HL-60/S4 treated with retinoic acid at 250 ng/mL for 4 days and 3 days (cell line): ENCODE results near the gene BRD9.
"Not testable (repeated sequence)": the region's sequence is repeated elsewhere in the genome, so short reads cannot be mapped to it uniquely, and the experiment has no call there.

ENCODE experiments used
- in situ Hi-C: fragments of 300-500 bp; cut with MboI; formaldehyde crosslinking; loops from 2 replicates; pipeline ENCODE4 v1.7.0; 2022; ENCODE audit warnings: low sequenced_read_pairs

BRD9 gene

DNA sequence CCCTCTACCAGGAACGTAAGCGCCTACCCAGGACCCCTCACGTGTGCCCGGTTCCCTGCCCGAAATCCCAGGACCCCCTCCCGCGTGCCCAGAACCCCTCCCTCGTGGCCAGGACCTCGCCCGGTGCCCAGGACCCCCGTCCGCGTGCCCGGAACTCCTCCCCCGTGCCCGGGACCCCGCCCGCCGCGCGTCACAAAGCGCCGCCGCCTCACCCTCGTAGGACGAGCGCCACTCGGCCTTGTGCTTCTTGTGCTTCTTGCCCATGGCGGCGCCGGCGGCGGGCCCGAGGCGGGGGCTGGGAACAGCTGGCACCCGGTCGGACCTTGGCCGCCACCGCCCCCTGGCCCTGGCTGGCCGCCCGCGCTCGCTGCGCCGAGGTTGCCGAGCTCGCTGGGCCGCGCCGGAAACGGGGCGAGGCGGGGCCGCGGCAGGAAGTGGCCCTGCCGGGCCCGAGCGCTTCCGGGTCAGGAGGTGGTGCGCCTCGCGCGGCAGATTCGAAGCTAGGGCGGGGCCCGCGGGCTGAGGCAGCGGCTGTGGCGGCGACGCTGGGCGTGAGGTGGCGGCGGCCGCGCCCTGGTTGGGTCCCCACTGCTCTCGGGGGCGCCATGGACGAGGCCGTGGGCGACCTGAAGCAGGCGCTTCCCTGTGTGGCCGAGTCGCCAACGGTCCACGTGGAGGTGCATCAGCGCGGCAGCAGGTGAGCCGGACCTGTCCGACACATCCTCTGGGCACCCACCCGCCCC lies at the start of gene BRD9, which contains the start of gene TRIP13:
BRD9 (minus strand) TSS at position 408 of the 743 bp plus-strand sequence; CDS start at position 264, 144 bp downstream.
TRIP13 (plus strand) TSS at position 491 of the 743 bp plus-strand sequence; CDS start at position 606, 115 bp downstream.
- in situ Hi-C loops: no loop called here

DNA sequence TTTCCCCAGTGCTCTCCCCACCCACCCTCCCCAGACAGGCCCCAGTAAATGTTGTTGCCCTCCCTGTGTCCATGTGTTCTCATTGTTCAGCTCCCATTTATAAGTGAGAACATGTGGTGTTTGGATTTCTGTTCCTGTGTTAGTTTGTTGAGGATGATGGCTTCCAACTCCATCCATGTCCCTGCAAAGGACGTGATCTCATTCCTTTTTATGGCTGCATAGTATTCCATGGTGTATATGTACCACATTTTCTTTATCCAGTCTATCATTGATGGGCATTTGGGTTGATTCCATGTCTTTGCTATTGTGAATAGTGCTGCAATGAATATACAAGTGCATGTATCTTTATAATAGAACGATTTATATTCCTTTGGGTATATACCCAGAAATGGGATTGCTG lies 48.1 kb upstream of the BRD9 start:
- in situ Hi-C loops: not testable (repeated sequence)

DNA sequence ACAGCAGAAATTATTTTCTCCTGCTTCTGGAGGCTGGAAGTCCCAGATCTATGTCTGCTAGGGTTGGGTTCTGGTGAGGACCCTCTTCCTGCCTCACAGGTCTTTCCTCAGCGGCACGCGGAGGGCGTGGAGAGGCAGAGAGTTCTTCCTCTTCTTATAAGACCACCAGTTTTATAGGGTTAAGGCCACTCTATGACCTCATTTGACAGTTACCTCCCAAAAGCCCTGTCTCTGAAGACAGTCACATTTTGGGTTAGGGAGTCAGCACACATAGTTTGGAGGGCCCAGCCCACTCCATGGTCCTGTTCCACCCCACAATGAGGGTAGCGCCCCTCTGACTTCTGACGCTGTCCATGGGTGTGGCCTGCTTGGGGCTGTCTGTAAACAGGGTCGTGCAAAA lies 46.8 kb upstream of the BRD9 start:
- in situ Hi-C loops: no loop called here

DNA sequence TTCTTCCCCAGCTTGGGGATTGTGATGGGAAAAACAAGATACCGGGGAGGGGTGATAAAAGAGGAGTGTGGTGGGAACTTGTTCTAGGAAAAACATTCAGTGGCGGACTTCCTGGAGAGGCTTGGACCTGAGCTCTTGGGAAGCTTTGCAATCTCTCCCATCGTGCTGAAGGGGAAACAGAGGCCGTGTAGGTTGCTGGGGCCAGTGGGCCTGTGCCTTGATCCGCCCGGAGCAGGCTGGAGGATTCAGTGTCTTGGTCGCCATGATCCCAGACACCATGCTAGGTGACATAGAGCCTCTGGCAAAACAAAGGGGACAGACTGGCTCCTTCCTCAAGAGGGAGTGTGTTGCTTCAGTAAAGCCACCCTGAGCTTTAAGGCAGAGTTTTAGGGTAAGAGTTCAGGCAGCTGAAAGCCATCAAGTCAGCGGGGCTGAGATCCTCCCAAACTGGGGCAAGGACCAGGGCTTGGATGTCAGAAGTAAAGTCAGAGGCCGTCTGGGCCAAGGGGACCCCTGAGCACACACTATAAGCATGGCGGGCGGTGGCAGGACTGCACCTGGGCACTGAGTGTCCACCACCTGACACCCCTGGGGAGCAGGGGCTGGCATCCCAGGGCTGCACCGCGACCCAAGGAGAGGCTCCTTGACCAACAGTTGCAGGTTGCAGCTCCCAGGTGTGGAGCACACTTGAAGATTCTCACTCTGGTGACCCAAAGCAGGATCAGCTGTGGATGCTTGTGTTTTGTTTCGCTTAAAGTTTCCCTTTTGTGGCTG lies 44.7 kb upstream of the BRD9 start:
- in situ Hi-C loops: no loop called here

DNA sequence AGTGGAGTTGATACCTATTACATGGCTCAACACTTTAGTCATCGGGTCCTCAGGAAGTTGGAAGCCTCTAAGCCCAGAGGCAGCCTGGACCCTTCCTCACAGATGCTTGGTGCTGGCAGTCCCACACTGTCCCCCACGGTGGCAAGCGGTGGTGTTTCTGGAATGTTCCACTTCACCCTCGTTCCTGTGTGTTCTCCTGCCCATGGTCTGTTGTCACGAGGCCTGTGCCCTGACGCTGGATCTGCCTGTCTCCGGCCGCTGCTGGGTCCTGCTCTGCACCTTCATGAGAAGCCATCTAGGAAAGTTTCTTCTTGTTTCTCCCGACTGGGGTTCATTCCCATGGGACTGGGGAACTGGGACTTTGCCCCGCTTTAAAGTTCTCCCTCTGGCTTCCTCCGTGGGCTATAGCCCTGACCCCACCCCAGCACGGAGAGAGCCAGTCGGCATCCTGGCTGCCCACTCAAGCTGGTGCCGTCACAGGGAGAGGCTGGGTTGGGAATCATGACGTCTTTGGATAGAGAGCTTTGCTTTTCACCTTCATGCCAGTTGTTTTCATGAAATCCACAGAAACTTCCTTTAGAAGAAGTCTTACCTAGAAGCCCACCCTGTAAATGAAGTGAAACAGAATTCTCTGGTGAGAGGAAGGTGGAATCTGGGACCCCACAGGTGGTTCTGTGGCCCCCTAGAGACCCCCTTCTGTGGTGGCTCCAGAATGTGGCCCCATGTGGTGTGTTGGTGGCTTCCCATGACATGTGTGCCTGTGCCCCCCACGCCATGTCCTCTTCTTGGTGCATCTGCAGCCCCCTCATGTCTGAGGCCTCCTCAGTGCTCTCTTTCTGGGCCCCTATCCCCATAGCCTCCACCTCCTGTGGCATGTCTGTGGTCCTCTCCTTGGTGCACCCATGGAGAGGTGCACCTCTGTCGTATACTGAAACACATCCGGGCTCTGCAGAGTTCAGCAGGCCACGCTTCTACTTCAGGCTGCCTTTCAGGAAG lies 43.8 kb upstream of the BRD9 start:
- in situ Hi-C loops: no loop called here

DNA sequence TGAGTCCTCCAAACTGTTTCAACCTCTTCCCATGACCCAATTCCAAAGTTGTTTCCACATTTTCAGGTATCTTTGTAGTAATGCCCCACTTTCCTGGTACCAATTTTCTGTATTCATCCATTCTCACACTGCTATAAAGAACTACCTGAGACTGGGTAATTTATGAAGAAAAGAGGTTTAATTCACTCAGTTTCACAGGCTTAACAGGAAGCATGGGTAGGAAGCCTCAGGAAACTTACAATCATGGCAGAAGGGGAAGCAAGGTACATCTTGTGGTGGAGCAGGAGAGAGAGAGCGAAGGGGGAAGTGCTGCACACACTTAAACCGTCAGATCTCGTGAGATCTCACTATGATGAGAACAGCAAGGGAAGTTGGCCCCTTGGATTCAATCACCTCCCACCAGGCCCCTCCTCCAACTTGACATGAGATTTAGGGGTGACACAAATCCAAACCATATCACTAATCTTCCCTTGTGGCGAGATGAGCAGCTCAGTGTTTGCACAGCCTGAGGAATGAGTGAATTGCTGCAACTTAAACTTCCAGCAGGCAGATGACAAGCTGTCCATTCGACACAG lies 43.0 kb upstream of the BRD9 start:
- in situ Hi-C loops: no loop called here

DNA sequence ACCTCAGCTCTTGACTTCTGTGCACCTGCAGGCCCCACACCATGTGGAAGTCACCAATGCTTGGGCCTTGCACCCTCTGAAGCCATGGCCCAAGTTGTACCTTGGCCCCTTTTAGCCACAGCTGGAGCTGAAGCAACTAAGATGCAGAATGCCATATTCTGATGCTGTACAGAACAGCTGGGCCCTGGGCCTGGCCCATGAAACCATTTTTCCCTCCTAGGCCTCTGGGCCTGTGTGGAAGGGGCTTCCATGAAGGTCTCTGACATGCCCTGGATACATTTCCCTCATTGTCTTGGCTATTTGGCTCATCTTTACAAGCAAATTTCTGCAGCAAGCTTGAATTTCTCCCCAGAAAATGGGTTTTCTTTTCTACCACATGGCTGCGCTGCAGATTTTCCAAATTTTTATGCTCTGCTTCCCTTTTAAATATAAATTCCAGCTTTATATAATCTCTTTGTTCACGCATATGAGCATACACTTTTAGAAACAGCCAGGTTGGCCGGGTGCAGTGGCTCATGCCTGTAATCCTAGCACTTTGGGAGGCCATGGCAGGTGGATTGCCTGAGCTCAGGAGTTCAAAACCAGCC lies 41.9 kb upstream of the BRD9 start:
- in situ Hi-C loops: not testable (repeated sequence)

DNA sequence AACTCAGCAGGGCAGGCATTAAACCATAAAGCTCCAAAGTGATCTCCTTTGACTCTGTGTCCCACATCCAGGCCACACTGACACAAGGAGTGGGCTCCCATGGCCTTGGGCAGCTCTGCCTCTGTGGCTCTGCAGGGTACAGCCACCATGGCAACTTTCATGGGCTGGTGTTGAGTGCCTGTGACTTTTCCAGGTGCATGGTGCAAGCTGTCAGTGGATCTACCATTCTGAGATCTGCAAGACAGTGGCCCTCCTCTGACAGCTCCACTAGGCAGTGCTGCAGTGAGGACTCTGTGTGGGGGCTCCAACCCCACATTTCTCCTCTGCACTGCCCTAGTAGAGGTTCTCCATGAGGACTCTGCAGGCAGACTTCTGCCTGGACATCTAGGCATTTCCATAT lies 41.4 kb upstream of the BRD9 start:
- in situ Hi-C loops: not testable (repeated sequence)

DNA sequence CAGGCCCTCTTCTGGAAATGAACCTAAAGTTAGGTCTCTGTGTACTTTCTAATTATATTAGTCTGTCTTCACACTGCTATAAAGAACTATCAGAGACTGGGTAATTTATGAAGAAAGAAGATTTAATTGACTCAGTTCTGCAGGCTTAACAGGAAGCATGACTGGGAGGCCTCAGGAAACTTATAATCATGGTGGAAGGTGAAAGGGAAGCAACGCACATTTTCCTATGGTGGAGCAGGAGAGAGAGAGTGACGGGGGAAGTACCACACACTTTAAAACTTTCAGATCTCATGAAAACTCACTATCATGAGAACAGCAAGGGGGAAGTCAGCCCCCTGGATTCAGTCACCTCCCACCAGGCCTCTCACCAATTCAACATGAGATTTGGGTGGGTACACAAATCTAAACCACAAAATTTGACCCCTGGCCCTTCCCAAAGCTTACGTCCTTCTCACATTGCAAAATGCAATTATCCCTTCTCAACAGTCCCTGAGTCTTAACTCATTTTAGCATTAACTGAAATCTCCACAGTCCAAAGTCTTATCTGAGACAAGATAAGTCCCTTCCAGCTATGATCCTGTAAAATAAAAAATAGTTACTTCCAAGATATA lies 40.8 kb upstream of the BRD9 start:
- in situ Hi-C loops: no loop called here

DNA sequence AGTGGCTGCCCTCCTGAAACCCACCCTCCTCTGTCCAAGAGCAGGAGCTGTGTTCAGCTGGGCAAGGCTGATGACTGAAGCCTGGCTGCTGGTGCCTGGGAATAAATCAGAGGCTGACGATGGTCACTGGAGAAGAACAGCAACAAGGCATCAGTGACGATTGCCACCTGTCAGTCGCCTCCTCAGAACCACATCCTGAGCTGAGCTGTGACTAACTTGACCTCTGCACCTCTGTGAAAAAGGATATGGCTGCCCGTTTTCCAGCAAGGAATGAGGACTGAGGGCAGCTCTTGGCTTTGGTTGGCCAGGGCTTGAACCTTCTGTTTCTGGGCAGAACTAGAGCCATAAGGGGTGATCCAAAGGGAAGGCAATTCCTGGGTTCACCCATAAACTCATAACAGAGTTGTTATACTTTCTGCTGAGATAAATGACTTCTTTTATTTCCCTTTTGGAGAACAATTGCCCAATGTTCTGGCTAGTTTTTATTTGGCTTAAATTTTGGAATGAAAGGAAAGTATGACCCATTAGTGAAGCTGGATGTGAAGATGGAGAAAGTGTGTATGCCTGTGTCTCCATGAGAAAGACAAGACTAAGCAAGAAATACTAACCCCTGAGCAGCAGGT lies 40.1 kb upstream of the BRD9 start:
- in situ Hi-C loops: no loop called here

DNA sequence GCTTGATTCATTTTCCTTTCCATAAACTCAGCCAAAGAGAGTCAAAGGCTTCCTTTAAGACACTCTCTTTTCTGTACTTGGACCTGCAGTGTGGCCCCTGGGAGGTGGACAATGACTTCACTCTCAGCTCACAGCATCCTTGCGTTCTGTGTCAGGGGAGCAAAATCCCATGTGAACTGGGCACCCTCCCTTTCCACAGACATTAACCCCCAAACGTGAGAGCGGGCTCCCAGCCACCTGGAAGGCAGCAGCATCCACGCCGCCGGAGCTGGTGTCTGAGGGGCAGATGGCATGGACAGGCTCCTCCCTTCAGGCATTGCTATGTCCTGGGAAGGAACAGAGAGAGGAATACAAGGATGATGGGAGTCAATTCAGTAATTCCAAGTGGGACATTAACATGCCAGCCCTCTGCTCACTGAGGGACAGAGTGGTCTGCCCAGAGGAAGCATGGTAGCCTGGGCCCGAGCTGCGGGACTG lies 39.6 kb upstream of the BRD9 start:
- in situ Hi-C loops: no loop called here

DNA sequence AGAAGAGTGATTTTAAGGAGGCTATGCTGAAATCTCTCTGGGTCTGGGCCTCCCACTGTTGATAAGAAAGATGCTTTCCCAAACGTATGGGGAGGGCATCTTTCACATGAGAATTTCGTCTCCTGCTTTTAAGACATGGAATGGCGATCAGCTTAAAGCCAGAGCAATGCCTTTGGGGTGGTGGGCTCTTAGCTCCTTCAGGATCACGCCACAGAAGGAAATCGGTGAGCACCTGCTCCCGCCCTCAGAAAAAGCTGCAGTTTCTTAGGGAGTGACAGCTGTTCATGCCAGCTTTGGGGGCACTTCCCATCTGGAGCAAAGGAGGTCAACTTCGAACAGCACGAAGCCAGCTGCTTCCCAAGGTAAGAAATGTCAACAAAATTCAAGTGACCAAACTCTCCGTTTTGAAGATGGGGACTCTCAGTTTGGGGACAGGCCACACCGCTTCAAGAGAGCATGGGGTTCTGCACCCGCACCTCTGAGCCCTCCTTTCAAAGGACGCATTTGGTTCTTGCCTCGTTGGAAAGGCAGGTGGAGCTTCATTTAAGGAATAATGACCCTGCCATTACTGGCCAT lies 39.1 kb upstream of the BRD9 start:
- in situ Hi-C loops: no loop called here

DNA sequence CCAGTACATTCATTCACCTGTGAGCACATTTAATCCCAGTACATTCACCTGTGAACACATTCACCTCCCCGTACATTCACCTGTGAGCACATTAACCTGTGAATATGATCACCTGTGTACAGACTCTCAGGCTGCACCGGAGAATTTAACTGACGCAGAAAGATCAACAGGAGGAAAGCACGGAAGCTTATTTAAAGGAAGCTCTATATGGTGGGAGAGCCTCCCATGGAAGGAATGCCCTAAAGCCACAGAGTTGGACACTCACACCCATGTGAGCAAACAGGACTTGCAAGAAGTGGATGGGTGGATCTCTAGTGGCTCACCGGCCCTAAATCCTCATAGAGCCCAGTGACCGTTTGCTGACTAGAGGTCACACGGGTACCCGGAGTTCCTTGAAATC lies 38.3 kb upstream of the BRD9 start:
- in situ Hi-C loops: no loop called here

DNA sequence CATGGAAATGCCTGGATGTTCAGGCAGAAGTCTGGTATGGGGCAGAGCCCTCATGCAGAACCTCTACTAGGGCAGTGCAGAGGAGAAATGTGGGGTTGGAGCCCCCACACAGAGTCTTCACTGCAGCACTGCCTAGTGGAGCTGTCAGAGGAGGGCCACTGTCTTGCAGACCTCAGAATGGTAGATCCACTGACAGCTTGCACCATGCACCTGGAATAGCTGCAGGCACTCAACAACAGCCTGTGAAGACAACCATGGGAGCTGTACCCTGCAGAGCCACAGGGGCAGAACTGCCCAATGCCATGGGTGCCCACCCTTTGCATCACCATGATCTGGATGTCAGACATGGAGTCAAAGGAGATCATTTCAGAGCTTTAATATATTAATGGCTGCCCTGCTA lies 37.0 kb upstream of the BRD9 start:
- in situ Hi-C loops: no loop called here

DNA sequence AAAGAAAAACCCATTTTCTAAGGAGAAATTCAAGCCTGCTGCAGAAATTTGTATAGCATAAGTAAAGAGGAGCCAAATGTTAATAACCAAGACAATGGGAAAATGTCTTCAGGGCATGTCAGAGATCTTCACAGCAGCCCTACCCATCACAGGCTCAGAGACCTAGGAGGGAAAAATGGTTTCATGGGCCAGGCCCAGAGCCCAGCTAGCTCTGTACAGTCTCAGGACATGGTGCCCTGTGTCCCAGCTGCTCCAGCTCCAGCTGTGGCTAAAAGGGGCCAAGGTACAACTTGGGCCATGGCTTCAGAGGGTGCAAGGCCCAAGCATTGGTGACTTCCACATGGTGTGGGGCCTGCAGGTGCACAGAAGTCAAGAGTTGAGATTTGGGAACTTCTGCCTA lies 36.6 kb upstream of the BRD9 start:
- in situ Hi-C loops: not testable (repeated sequence)

DNA sequence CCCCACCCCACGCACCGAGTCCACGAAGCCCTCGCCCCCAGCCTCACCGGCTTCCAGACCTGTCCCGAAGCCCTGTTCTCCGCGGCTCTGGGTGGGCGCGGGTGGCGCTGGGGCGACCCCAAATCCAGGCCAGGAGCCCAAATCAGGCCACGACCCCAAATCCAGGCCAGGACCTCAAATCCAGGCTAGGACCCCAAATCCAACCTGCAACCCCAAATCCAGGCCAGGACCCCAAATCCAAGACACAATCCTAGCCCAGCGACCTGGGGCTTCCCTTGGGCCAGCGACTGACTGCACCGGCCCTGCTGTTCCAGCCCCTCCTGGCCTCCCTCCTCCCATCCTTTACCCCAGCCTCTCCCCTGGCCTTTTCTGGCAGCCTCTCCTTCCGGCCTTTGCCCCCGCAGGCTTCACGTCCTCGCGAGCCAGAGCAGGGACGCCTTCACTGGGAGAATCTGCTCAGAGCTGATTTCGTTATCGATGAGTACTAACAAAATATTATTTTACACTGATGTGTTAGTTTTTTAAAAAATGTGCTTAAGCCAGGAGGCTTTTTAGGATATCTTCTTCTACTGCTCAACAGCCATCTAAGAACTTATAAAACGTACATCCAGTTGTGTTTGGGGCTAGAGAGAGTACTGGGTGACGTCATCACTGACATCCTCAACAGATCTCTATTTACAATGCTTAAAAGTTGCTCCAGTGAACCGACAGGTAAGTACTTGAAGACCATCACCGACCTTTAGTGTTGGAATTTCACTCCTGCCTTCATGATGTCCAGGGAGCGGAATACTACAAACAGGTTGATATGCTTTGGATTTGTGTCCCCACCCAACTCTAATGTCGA lies 34.8 kb upstream of the BRD9 start:
- in situ Hi-C loops: no loop called here

DNA sequence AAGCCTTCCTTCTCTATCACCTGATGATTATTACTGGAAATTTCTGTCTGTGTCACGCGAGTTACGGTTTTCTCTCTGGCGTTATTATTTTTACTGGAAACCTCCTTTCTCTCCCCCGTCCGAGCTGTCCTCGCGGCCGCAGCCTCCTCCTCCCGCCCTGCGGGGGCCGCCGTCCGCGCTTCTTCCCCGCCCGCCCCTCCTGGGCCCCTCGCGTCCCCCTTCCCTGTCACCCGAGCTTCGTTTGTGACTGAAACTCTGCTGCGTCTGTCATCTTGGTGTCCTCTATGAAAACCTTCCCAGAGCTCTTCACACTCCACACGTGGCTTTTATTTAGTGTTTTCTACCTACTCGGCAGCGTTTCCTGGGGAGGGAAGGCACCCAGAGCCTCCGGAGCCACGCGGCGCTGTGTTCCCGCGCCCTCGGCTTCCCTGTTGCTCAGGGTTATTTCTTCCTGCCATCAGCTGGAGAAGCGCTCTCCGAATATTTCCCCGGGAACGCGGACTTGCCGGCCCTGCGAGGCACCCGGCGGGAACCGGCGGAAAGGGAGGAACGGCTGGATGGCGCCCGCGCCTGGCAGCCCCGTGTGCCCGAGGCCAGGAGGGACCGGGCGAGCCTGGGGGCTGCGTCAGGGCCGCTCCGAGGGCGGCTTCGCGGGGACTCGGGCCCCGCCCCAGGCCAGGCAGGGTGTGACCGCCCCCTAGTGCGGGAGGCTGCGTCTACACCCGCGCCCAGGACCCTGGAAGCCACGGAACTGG lies 34.0 kb upstream of the BRD9 start:
- in situ Hi-C loops: no loop called here
